GM12865 (cell line): ENCODE results near the gene CDK16.

Source experiments
- DNase-seq: peaks from one replicate; pipeline ENCODE4 v3.0.0; 2010; ENCODE audit warnings: low read depth
- H3K4me3 ChIP-seq: 2 replicates; pipeline ENCODE4 v1.5.1; 2011; ENCODE audit warnings: mild to moderate bottlenecking, low read depth, low read length, control low read depth
- CTCF ChIP-seq: IDR thresholded peaks from 2 replicates; pipeline ENCODE4 v1.5.1; 2011; ENCODE audit warnings: low read length, control low read depth, low read depth, inconsistent platforms; ENCODE audit not compliant: insufficient read depth; ENCODE audit errors: missing control alignments

CDK16 gene

GRCh38 chrX:47214435-47215077, 3.9 kb upstream of the CDK16 start:
- TF ChIP-seq CTCF = no peak
- no peak for DNase-seq
- H3K4me3 ChIP-seq = no peak overlapping the region

GRCh38 chrX:47215291-47215900, 3.1 kb upstream of the CDK16 start:
- no peak for DNase-seq
- no peak for TF ChIP-seq CTCF
- H3K4me3 ChIP-seq = no peak overlapping the region

GRCh38 chrX:47216393-47216925, 2.0 kb upstream of the CDK16 start:
- no peak overlapping the region for H3K4me3 ChIP-seq
- no peak for DNase-seq
- no peak for TF ChIP-seq CTCF

GRCh38 chrX:47217121-47217851, 1.2 kb upstream of the CDK16 start:
- peak overlapping the region; percentile 47 for H3K4me3 ChIP-seq
- no peak for DNase-seq

GRCh38 chrX:47217852-47218279, 615 bp upstream of the CDK16 start:
- peak overlapping the region; percentile 87 for H3K4me3 ChIP-seq
- no peak for TF ChIP-seq CTCF
- DNase-seq = peak; percentile 98

More at GRCh38 chrX:47217121-47217851, 1.2 kb upstream of the CDK16 start:
- TF ChIP-seq CTCF = no peak

GRCh38 chrX:47218920-47219815, 687 bp downstream of the CDK16 start:
- peak overlapping the region; percentile 87 for H3K4me3 ChIP-seq
- DNase-seq = peak; percentile 50
- TF ChIP-seq CTCF = no peak
